Activated CD8-positive, alpha-beta T cell treated with anti-CD3 and anti-CD28 coated beads for 36 hours (primary cell): ENCODE measurements around the gene ARID3B. TPM values are rescaled to one million over a fixed set of nuclear protein-coding genes. Genes with fewer than 3 reads are reported as not detected.
A peak's percentile ranks its signal among the peaks of the same experiment; 100 is the strongest.
"Not testable (repeated sequence)": the region's sequence is repeated elsewhere in the genome, so short reads cannot be mapped to it uniquely, and the experiment has no call there.

Source experiments
- ATAC-seq: fragments of 200-7000 bp; cut with Tn5 transposase; one replicate; pipeline ENCODE4 v1.10.0; 2021; ENCODE audit warnings: mild to moderate bottlenecking, moderate library complexity
- CTCF ChIA-PET: fragments of 350-600 bp; sonication (Branson Sonifier 250); formaldehyde crosslinking; loops from one replicate; lab custom pipeline; 2021; ENCODE audit warnings: antibody characterized with exemption; lab: Charles Lee
- POLR2A ChIA-PET: fragments of 350-600 bp; sonication (Branson Sonifier 250); formaldehyde crosslinking; loops from one replicate; lab custom pipeline; 2021; ENCODE audit warnings: antibody characterized with exemption; lab: Charles Lee
- DNase-seq: peaks from one replicate; pipeline ENCODE4 v3.0.0-alpha.2; 2020
- H3K27ac Mint-ChIP-seq: one replicate; pipeline ENCODE4 v1.8.0; 2021; ENCODE audit warnings: mild to moderate bottlenecking, mixed read lengths
- H3K27me3 Mint-ChIP-seq: one replicate; pipeline ENCODE4 v1.8.0; 2021; ENCODE audit warnings: mixed read lengths
- H3K36me3 Mint-ChIP-seq: one replicate; pipeline ENCODE4 v1.8.0; 2021; ENCODE audit warnings: low read depth, mixed read lengths
- H3K4me1 Mint-ChIP-seq: one replicate; pipeline ENCODE4 v1.8.0; 2021; ENCODE audit warnings: low read depth, mixed read lengths
- H3K4me3 Mint-ChIP-seq: one replicate; pipeline ENCODE4 v1.8.0; 2021; ENCODE audit warnings: mild to moderate bottlenecking, moderate library complexity, mixed read lengths
- H3K9me3 Mint-ChIP-seq: one replicate; pipeline ENCODE4 v1.8.0; 2021; ENCODE audit warnings: mixed read lengths
- intact Hi-C: fragments of 100-400 bp; cut with micrococcal nuclease; formaldehyde crosslinking; loops from one replicate; pipeline ENCODE4 v1.10.0; 2022
- total RNA-seq, 2 experiments: library from RNA; stranded (reverse); gene quantifications; one replicate each; pipeline ENCODE4 v1.2.3, GENCODE V29; 2021
- TF ChIP-seq, protein P1 (sequence below): fragments of 200-600 bp; IDR thresholded peaks from one replicate; pipeline ENCODE4 v1.8.0; 2022; ENCODE audit warnings: antibody characterized with exemption, mild to moderate bottlenecking

The ARID3B gene
- total RNA-seq, 2 experiments from 2014 or later, result 35.2 to 36.2 TPM

DNA sequence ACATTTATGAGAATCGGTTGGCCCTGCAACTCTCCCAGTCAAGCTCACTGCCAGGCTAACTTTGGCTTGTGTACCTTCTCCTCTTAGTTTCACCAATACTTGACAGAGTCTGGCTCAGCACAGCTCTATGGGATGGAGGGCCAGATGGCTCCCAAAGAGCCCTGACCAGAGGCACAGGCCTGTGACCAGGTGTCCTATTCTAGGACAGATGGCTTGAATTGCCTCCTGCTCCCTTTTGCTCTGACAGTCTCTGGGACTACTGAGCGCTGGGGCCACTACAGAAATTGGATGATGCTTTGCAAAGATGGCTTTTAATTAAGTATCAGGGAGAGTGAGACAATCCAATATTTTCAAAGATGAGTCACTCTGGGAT lies 10.3 kb upstream of the ARID3B start:
- ATAC-seq (no peak), DNase-seq (no peak)
- ChIA-PET POLR2A (no interaction called here), CTCF (interaction anchor here (1.3 kb wide), 1 partner anchor 120 kb away, joined by 3 read pairs; no protein-coding TSS in a partner anchor)
- TF ChIP-seq, protein P1, sequence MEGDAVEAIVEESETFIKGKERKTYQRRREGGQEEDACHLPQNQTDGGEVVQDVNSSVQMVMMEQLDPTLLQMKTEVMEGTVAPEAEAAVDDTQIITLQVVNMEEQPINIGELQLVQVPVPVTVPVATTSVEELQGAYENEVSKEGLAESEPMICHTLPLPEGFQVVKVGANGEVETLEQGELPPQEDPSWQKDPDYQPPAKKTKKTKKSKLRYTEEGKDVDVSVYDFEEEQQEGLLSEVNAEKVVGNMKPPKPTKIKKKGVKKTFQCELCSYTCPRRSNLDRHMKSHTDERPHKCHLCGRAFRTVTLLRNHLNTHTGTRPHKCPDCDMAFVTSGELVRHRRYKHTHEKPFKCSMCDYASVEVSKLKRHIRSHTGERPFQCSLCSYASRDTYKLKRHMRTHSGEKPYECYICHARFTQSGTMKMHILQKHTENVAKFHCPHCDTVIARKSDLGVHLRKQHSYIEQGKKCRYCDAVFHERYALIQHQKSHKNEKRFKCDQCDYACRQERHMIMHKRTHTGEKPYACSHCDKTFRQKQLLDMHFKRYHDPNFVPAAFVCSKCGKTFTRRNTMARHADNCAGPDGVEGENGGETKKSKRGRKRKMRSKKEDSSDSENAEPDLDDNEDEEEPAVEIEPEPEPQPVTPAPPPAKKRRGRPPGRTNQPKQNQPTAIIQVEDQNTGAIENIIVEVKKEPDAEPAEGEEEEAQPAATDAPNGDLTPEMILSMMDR, result no peak
- Mint-ChIP-seq H3K27me3 (no peaks in the 10 kb centered on the region), H3K9me3 (no peaks in the 10 kb centered on the region), H3K4me3 (no peak overlapping the region), H3K36me3 (no peaks in the 10 kb centered on the region), H3K4me1 (peaks cover 13% of the 10 kb centered on the region), H3K27ac (no peak overlapping the region)
- intact Hi-C loops, result no loop called here

DNA sequence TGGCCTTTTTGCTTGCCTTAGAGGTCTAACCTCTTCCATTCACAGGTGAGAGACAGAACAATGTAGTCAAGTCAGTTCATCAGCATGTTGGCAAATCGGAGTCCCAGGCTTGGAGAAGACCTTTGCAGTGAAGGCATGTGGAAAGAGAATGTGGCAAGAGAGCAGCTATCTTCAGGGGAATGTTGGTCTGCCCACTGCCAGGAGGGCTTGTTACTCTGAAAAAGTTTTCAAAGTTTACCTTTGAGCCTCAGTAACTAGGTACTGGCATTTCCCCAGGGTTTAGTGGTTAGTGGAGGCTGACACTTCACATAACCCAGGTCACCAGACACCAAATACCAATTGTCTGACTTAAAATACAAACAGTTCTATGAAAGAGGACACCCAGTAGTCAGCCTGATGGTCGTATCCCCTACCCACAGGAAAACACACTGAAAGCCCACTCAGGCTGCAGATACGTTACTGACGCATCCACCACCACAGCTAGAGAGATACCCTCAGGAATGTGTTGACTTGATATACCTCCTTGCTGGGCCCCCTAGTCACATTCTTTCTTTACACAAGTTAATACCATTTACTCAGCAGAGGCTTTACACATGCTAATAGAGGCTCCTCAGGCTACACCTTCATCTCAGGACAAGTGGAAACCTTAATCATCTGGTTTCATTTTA lies 9.7 kb upstream of the ARID3B start:
- H3K36me3 Mint-ChIP-seq, result no peaks in the 10 kb centered on the region
- intact Hi-C loops, result no loop called here
- H3K27ac Mint-ChIP-seq, result no peak overlapping the region
- TF ChIP-seq, protein P1, result no peak
- no peaks in the 10 kb centered on the region for H3K9me3 Mint-ChIP-seq
- CTCF ChIA-PET, result interaction anchor here (1.3 kb wide), 1 partner anchor 9 kb away, joined by 3 read pairs; no protein-coding TSS in a partner anchor
- no peak for DNase-seq
- ATAC-seq, result no peak
- peaks cover 13% of the 10 kb centered on the region for H3K4me1 Mint-ChIP-seq
- no peak overlapping the region for H3K4me3 Mint-ChIP-seq
- H3K27me3 Mint-ChIP-seq, result no peaks in the 10 kb centered on the region
- POLR2A ChIA-PET, result no interaction called here

DNA sequence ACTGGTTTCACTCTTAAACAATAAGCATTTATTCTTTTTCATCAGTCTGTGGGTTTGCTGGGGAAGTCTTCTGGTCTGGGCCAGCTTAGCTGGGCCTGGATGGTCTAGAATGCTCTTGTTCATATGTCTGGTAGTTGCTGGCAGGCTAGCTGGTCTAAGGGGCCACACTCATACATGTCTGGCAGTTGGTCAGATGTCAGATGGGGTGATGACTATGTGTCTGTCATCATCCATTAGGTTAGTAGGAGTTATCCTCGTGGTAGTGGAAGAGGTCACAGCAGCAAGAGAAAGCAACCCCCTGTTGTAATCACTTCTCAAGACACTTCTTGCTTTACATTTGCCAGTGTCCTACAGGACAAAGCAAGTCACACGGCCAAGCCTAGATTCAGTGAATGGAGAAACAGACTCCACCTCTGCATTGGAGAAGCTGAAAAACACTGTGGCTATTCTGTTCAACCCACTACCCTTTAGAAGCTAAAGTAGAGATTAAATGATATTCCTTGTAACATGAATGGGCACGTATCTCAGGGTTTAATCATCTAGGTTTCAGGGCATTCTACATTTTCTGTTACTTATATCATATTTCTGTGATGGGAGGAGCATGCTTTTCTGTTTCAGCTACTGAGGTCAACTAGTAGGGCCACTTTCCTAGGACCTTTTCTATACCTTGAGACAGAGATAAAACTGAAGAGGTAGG lies 5.5 kb upstream of the ARID3B start:
- ChIA-PET POLR2A (interaction anchor here (0.7 to 1.1 kb wide), 3 partner anchors 9 to 81 kb away, joined by 3 read pairs; no protein-coding TSS in a partner anchor), CTCF (interaction anchor here (1.0 kb wide), 1 partner anchor 161 kb away, joined by 3 read pairs; no protein-coding TSS in a partner anchor)
- Mint-ChIP-seq H3K4me1 (peaks cover 22% of the 10 kb centered on the region), H3K27me3 (no peaks in the 10 kb centered on the region), H3K9me3 (no peaks in the 10 kb centered on the region), H3K27ac (peak overlapping the region; percentile 8), H3K36me3 (peaks cover 7% of the 10 kb centered on the region), H3K4me3 (no peak overlapping the region)
- DNase-seq (no peak), ATAC-seq (peak; percentile 20)
- intact Hi-C loops, result no loop called here
- TF ChIP-seq, protein P1, result no peak

DNA sequence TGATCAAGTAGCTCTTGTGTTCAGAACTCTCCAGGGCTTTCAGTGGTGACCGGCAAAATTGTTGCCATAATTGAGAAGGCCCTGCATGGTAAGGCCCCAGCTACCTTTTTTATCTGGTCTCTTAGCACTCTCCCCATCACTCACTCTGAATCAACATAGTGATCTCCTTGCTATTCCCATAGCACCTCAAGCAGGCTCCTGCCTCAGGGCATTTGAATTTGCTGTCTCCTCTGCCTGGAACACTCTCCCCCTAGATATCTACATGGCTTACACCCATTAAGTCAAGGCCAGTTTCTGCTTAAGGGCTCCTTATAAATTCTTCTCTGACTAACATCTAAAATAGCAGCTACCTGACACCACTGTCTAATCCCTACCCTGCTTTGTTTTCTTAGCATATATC lies 3.3 kb upstream of the ARID3B start:
- ChIA-PET POLR2A (interaction anchor here (1.2 kb wide), 1 partner anchor 76 kb away, joined by 4 read pairs; the partner anchor contains the start of gene UBL7), CTCF (interaction anchor here (1.3 kb wide), 1 partner anchor 75 kb away, joined by 4 read pairs; no protein-coding TSS in a partner anchor)
- H3K4me3 Mint-ChIP-seq, result no peak overlapping the region
- H3K4me1 Mint-ChIP-seq, result peaks cover 23% of the 10 kb centered on the region
- TF ChIP-seq, protein P1, result no peak
- no peak for DNase-seq
- no peak overlapping the region for H3K27ac Mint-ChIP-seq
- H3K36me3 Mint-ChIP-seq, result peaks cover 15% of the 10 kb centered on the region
- H3K9me3 Mint-ChIP-seq, result no peaks in the 10 kb centered on the region
- H3K27me3 Mint-ChIP-seq, result no peaks in the 10 kb centered on the region
- ATAC-seq, result no peak
- intact Hi-C loops, result no loop called here

DNA sequence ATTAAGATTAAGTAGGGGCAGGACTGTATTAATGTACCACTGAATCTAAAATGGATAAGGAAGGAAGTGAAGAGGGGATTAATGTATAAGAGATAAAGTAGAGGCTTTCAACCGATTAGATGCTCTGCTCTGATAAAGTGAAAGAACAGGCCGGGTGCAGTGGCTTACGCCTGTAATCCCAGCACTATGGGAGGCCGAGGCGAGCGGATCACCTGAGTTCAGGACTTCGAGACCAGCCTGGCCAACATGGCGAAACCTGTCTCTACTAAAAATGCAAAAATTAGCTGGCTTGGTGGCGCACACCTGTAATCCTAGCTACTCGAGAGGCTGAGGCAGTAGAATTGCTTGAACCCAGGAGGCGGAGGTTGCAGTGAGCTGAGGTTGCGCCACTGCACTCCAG lies 1.5 kb upstream of the ARID3B start:
- Mint-ChIP-seq H3K4me3 (peak overlapping the region; percentile 98), H3K27ac (peak overlapping the region; percentile 99), H3K36me3 (peaks cover 24% of the 10 kb centered on the region), H3K4me1 (peaks cover 39% of the 10 kb centered on the region)
- ATAC-seq, H3K9me3 Mint-ChIP-seq, H3K27me3 Mint-ChIP-seq, intact Hi-C loops, DNase-seq: not testable (repeated sequence)
- POLR2A ChIA-PET, result interaction anchor here (1.2 to 4.7 kb wide), 4 partner anchors 11 to 117 kb away, joined by 3 to 27 read pairs (median 14); partner anchors contain the start of genes CLK3 and UBL7
- CTCF ChIA-PET, result interaction anchor here (1.3 to 3.4 kb wide), 3 partner anchors 75 to 82 kb away, joined by 3 to 15 read pairs (median 6); partner anchors contain the start of gene CLK3
